Activated T-helper 17 cell treated with anti-CD3 and anti-CD28 coated beads, Interleukin-2, amount 50 U/mL, for 72 hours (primary cell): ENCODE results near the gene CILP. TPM values are rescaled to one million over a fixed set of nuclear protein-coding genes. Genes with fewer than 3 reads are reported as not detected.

Experiments used
- ATAC-seq: fragments of 150-1000 bp; cut with Tn5 transposase; replicated peaks from 2 replicates; pipeline ENCODE4 v1.10.0; 2021; ENCODE audit warnings: mild to moderate bottlenecking, moderate library complexity
- H3K27ac Mint-ChIP-seq: one replicate; pipeline ENCODE4 v1.8.0; 2022; ENCODE audit warnings: mixed read lengths
- H3K27me3 Mint-ChIP-seq: one replicate; pipeline ENCODE4 v1.8.0; 2022; ENCODE audit warnings: mixed read lengths
- H3K36me3 Mint-ChIP-seq: one replicate; pipeline ENCODE4 v1.8.0; 2022; ENCODE audit warnings: low read depth, mild to moderate bottlenecking, mixed read lengths
- H3K4me1 Mint-ChIP-seq: one replicate; pipeline ENCODE4 v1.8.0; 2022; ENCODE audit warnings: mixed read lengths
- H3K4me3 Mint-ChIP-seq: one replicate; pipeline ENCODE4 v1.8.0; 2022; ENCODE audit warnings: mild to moderate bottlenecking, mixed read lengths
- H3K9me3 Mint-ChIP-seq: one replicate; pipeline ENCODE4 v1.8.0; 2022; ENCODE audit warnings: mixed read lengths
- total RNA-seq, 2 donors: library from RNA; stranded (reverse); gene quantifications; one replicate each; pipeline ENCODE4 v1.2.3, GENCODE V29; 2022

The CILP gene, protein sequence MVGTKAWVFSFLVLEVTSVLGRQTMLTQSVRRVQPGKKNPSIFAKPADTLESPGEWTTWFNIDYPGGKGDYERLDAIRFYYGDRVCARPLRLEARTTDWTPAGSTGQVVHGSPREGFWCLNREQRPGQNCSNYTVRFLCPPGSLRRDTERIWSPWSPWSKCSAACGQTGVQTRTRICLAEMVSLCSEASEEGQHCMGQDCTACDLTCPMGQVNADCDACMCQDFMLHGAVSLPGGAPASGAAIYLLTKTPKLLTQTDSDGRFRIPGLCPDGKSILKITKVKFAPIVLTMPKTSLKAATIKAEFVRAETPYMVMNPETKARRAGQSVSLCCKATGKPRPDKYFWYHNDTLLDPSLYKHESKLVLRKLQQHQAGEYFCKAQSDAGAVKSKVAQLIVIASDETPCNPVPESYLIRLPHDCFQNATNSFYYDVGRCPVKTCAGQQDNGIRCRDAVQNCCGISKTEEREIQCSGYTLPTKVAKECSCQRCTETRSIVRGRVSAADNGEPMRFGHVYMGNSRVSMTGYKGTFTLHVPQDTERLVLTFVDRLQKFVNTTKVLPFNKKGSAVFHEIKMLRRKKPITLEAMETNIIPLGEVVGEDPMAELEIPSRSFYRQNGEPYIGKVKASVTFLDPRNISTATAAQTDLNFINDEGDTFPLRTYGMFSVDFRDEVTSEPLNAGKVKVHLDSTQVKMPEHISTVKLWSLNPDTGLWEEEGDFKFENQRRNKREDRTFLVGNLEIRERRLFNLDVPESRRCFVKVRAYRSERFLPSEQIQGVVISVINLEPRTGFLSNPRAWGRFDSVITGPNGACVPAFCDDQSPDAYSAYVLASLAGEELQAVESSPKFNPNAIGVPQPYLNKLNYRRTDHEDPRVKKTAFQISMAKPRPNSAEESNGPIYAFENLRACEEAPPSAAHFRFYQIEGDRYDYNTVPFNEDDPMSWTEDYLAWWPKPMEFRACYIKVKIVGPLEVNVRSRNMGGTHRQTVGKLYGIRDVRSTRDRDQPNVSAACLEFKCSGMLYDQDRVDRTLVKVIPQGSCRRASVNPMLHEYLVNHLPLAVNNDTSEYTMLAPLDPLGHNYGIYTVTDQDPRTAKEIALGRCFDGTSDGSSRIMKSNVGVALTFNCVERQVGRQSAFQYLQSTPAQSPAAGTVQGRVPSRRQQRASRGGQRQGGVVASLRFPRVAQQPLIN
- total RNA-seq: under 1 TPM; 0.05 to 0.09 TPM

DNA sequence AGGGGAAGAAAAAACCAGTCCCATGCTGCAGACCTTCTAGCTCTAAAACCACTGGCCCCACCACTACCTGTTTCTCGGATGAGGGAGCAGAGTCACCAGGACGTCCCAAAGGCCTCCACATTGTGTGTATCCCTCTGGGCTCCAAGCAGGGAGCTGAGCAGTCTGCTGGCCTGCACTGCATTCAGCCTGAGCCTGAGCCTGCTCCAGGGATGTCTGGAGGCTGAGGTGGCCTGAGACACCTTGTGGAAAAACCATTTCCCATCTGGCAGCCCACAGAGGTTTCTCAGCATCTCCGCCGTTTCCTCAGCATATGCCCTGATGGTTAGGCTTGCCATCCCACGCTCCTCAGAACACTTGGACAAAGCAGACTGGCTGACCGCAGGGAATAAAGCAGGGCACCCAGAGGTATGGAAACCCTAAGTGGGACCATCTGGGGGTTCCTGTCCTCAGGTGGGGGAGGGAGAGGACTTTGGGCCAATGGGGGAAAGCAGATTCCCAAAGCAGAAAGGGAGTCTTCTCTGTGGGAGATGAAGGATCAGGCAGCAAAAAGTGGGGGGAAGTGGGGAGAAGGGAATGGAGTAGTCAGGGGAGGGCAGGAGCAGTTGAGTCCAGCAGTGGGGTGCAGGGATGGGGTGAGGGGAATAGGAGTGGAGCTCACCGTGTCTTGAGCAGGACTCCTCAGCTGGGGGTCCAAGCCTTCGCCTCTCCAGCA, at the start of gene CILP:
Gene CILP (minus strand): TSS at position 704 of the 712 bp plus-strand sequence. CDS start 1,718 bp downstream, outside the sequence.
- Mint-ChIP-seq H3K9me3 (no peaks in the 10 kb centered on the region), H3K4me1 (no peaks in the 10 kb centered on the region), H3K27me3 (no peaks in the 10 kb centered on the region), H3K4me3 (no peak within 1 kb of the TSS), H3K27ac (no peak within 1 kb of the TSS), H3K36me3 (no peaks in the 10 kb centered on the region)
- no peak for ATAC-seq

DNA sequence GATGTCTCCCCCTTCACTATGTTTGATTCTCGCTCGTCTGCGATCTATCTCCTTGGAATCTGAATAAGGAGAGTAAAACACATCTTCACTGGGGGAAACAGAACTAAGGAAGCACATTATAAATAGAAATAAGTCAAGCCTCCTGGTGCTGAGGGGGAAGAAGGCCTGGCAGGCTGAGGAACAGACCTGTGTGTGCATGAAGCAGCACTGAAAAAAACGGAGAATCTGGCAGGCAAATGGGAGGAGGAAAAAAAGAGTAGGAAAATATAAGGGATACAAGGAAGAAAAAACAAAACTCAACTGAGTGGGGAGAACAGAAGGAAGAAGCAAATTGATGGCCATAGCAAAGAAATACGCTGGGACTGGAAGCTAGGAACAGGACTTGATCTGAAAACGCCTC, 49.7 kb upstream of the CILP start:
- ATAC-seq: no peak
- Mint-ChIP-seq H3K9me3 (no peaks in the 10 kb centered on the region), H3K4me1 (no peaks in the 10 kb centered on the region), H3K27me3 (no peaks in the 10 kb centered on the region), H3K27ac (no peak overlapping the region), H3K36me3 (peaks cover 76% of the 10 kb centered on the region), H3K4me3 (no peak overlapping the region)

DNA sequence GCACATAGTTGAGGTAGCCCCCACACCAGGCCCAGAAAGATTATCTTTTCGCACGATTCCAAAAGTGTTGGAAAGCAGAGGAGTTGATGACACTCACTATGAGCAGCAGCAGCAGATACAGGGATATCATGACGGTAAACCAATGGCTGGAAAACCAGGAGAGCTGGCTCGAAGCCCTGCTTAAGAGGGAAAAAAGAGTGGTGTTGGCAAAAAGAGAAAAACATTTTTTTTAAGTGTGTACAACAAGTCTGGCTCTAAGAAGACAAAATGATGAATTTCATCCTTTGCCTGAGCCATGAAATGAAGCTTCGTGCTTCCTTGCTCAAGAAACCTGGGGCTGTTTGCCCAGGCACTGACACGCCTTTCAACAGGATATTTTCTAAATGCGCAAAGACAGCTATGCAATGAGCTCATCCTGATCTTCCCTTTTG, 48.1 kb upstream of the CILP start:
- no peak overlapping the region for H3K27ac Mint-ChIP-seq
- no peaks in the 10 kb centered on the region for H3K4me1 Mint-ChIP-seq
- no peak for ATAC-seq
- no peaks in the 10 kb centered on the region for H3K27me3 Mint-ChIP-seq
- peaks cover 78% of the 10 kb centered on the region for H3K36me3 Mint-ChIP-seq
- no peaks in the 10 kb centered on the region for H3K9me3 Mint-ChIP-seq
- no peak overlapping the region for H3K4me3 Mint-ChIP-seq

DNA sequence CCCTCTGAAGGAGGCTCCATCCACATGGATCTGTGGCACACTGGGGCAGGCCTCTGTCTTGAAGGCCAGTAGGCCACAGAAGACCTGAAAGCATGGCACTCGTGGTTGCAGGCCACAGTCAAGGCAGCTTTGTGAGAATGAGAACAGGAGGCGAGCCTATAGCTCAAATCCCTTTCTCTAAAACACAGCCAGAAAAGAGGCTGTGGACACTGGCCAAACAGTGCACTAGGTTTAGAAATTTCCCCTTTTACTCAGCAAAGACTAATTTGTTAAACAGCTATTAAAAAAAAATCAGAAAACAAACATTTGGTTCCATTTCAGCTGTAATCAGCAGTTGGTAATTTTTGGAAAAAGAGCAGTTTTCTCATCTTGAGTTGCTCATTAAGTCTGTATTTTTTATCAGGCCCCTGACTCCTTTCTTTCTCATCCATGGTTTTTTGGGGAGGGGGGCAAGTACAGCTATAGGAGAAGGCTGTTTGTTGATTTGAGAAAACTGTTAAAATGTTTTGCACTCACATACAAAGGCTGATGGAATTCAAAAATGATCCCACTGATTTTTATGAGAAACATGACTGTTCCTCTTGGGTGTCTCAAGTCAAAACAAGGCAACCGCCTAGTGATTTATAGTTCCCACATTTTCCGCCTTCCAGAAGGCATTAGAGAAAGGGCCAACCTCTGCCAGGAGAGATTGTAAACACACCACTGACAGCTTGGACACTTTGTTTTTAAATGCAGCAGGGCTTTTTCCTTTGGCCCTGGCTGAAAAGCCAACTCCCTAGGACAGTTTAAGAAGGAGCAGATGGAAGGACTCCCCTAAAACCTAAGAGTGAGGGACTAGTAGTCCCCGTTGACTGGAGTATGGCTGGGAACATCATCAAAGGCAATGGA, 47.3 kb upstream of the CILP start:
- H3K27ac Mint-ChIP-seq: no peak overlapping the region
- peaks cover 78% of the 10 kb centered on the region for H3K36me3 Mint-ChIP-seq
- H3K4me3 Mint-ChIP-seq: no peak overlapping the region
- no peak for ATAC-seq
- no peaks in the 10 kb centered on the region for H3K4me1 Mint-ChIP-seq
- no peaks in the 10 kb centered on the region for H3K27me3 Mint-ChIP-seq
- no peaks in the 10 kb centered on the region for H3K9me3 Mint-ChIP-seq

DNA sequence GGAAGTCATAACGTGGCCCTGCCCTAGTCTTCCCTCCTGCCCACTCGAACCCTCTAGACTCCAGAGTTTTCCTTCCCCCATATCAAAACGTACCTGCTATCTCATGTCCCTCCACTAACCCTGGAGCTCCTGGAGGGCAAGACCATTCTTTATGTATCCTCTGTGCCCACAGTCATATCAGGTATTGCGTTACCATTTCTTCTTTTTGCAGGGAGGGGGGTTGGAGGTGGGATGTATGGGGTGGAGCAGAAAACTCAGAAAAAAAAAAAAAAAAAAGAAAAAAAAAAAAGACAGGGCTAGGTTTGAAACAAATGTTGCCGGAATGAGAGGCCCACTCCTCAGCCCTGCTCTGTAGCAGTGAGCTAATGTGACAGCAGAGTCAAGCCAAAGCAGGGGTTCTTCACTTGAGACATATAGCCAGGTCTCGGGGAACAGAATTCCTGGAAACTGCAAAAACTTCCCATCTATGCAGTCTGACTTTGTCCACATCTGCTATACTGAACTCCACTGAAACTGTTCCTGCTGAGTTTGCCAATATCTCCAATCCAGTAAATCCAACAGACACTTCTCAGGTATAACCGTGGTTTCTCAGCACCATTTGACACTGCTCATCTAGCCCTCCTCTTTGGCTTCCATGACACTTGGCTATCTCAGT, 44.3 kb upstream of the CILP start:
- Mint-ChIP-seq H3K27me3 (no peaks in the 10 kb centered on the region), H3K4me1 (no peaks in the 10 kb centered on the region), H3K36me3 (peaks cover 49% of the 10 kb centered on the region), H3K27ac (no peak overlapping the region), H3K9me3 (no peaks in the 10 kb centered on the region), H3K4me3 (no peak overlapping the region)
- ATAC-seq: no peak

DNA sequence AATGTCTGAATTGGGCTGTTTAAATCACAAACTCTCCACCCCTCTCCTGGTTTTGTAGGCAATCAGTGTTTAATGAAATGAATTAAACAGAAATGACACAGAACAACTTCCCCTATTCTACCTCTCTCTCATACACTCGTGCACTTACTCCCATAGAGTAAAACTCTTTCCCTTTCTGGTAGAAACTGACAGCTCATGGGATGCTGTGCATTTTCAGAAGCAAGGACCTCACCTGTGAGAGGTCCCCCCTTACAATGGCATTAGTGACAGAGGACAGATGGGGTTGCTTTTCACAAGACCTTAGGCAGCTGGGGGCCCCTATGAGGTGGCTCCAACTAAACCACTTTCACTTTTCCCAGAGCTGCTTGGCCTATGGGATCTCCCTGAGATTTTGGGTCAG, 43.5 kb upstream of the CILP start:
- Mint-ChIP-seq H3K4me1 (no peaks in the 10 kb centered on the region), H3K9me3 (no peaks in the 10 kb centered on the region), H3K27me3 (no peaks in the 10 kb centered on the region), H3K27ac (no peak overlapping the region), H3K36me3 (peaks cover 40% of the 10 kb centered on the region), H3K4me3 (no peak overlapping the region)
- ATAC-seq: no peak

DNA sequence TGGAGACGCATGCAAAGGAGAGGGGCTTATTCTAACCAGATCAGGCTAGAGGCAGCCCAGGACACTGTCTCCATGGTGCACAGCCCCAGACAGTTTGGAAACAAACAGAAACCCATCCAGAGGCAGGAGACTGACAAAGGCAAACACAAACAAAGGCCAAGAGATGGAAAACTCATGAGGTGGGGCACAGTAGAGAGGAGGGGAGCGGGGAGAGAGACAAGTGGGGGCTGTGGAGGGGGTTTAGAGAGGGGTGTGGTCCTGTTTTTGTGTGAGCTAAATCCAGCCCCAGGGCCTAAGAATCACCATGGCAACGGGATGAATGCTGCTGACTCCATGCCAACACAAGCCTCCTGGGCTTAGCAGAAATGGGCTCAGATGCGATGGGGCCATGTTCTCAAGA, 43.1 kb upstream of the CILP start:
- ATAC-seq: no peak
- Mint-ChIP-seq H3K4me1 (peaks cover 3% of the 10 kb centered on the region), H3K9me3 (no peaks in the 10 kb centered on the region), H3K4me3 (no peak overlapping the region), H3K27ac (no peak overlapping the region), H3K27me3 (no peaks in the 10 kb centered on the region), H3K36me3 (peaks cover 36% of the 10 kb centered on the region)

DNA sequence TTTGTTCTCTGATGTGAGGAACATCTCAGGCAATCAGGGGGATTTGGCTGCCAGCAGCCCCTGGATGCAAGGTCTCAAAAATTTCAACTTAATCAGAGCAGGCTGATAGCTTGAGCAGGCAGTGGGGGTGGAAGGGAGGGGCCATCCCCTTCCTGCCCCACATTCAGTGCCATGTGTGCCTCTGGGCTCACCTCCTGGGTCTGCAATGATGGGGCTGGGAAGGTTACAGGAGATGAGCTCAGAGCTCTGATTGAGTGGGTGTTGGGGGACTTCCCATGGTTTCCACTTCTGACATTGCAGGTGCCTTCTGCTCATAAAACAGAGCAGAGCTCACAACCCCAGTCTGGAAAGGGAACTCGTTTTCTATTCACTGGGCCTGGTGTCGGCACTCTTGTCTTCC, 38.4 kb upstream of the CILP start:
- peak overlapping the region; percentile 22 for H3K4me3 Mint-ChIP-seq
- H3K27ac Mint-ChIP-seq: peak overlapping the region; percentile 65
- no peaks in the 10 kb centered on the region for H3K27me3 Mint-ChIP-seq
- no peaks in the 10 kb centered on the region for H3K9me3 Mint-ChIP-seq
- peak; percentile 100 for ATAC-seq
- peaks cover 6% of the 10 kb centered on the region for H3K4me1 Mint-ChIP-seq
- peaks cover 12% of the 10 kb centered on the region for H3K36me3 Mint-ChIP-seq

DNA sequence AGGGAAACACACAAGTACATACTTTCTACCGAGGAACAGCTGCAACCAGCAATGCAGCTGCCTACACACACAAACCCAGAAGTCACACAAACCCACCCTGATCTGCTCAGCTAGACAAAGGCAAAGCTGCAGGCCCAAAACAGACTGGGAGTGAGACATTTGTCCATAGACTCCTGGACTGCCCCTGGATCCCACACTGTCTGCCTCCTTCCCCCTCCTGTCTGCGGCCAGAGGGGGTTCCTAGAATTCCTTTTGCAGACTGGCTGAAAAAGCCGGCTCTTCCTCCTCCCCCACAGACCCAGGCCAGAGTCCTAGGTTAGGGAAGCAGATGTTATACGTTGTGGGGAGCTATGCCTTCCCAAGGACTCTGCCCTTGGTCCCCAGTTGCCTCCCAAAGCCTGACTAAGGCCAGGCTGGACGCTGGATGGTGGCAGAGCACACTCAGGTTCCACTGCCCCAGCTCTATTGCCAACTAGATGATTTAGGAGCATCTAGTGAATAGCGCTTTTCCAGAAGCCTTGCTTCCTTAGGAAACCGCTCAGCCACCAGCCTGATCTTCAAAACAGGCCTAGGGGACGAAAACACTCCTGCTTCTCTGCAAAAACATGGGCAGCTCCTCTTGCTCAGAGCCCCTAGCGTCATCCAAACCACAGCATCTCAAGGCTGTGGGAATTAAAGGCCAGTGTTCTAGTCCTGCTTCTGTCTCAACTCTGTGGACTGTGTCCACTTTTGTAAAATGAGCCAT, 37.4 kb upstream of the CILP start:
- H3K27ac Mint-ChIP-seq: no peak overlapping the region
- H3K36me3 Mint-ChIP-seq: peaks cover 12% of the 10 kb centered on the region
- H3K4me3 Mint-ChIP-seq: no peak overlapping the region
- no peak for ATAC-seq
- no peaks in the 10 kb centered on the region for H3K27me3 Mint-ChIP-seq
- H3K4me1 Mint-ChIP-seq: peaks cover 6% of the 10 kb centered on the region
- no peaks in the 10 kb centered on the region for H3K9me3 Mint-ChIP-seq

DNA sequence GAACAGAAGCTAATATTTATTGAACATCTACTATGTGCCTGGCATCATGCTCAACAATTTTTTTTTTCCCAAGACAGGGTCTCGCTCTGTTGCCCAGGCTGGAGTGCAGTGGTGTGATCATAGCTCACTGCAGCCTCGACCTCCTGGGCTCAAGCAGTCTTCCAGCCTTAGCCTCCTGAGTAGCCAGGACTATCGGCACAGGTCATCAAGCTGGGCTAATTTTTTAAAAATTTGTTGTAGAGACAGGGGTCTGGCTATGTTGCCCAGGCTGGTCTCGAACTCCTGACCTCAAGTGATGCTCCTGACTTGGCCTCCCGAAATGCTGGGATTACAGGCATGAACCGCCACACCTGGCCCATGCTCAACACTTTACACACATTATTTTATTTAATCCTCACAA, 35.7 kb upstream of the CILP start:
- H3K4me3 Mint-ChIP-seq: no peak overlapping the region
- peaks cover 6% of the 10 kb centered on the region for H3K4me1 Mint-ChIP-seq
- H3K27ac Mint-ChIP-seq: peak overlapping the region; percentile 26
- H3K9me3 Mint-ChIP-seq: no peaks in the 10 kb centered on the region
- H3K27me3 Mint-ChIP-seq: no peaks in the 10 kb centered on the region
- ATAC-seq: no peak
- H3K36me3 Mint-ChIP-seq: peaks cover 12% of the 10 kb centered on the region

DNA sequence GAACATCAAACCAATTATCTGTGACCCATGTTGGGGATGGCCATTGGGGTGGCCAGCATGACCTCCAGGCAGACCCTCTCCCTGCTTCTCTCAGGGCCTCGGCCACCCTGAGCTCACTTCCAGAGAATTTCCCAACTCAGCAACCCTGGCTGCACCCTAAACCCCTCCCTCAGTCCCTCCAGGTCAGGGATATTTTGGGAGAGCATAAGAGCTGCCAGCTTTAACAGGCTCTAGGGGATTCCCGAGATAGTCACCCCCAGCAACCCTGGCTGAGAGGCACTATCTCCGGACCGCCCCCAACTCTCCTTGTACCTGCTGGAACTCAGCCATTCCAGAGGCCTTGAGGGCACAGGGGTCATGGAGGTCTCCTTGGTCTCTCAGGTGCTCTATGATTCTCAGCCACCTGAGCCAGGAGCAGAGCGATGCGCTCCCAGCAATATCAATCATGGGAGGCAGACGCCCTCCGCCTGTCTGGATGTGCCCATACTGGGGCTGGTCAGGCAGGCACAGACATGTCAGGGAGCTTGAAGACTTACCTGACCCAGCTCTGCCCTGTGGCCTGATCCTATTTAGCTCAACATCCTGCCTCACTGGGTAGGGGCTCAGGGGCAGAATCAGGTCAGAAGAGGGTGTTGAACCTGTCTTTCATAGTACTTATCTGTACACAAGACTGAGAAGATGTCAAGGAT, 34.9 kb upstream of the CILP start:
- Mint-ChIP-seq H3K4me1 (peaks cover 6% of the 10 kb centered on the region), H3K36me3 (peaks cover 12% of the 10 kb centered on the region), H3K9me3 (no peaks in the 10 kb centered on the region), H3K27me3 (no peaks in the 10 kb centered on the region), H3K4me3 (no peak overlapping the region), H3K27ac (no peak overlapping the region)
- ATAC-seq: no peak
